Bronchial epithelial cell (primary cell): ENCODE measurements around the gene ADORA1. TPM values are rescaled to one million over a fixed set of nuclear protein-coding genes. Genes with fewer than 3 reads are reported as not detected.

ENCODE experiments used
- DNase-seq: peaks from one replicate; pipeline ENCODE4 v3.0.0-alpha.2; 2010; ENCODE audit warnings: low read depth
- FAIRE-seq: peaks from 2 replicates; lab custom pipeline; 2011; peaks lifted over from hg19 to GRCh38; lab: Jason Lieb, UNC
- H3K27me3 ChIP-seq: 2 replicates; pipeline ENCODE4 v1.5.1; 2011; ENCODE audit warnings: low read length; ENCODE audit not compliant: control insufficient read depth, insufficient read depth
- H3K36me3 ChIP-seq: 2 replicates; pipeline ENCODE4 v1.5.1; 2011; ENCODE audit warnings: low read length; ENCODE audit not compliant: control insufficient read depth, insufficient read depth
- H3K4me3 ChIP-seq: 2 replicates; pipeline ENCODE4 v1.5.1; 2011; ENCODE audit warnings: mild to moderate bottlenecking, low read depth, low read length, control low read depth
- total RNA-seq: library from RNA; depleted of rRNA; stranded (reverse); fragments of >200 nt; gene quantifications from 2 replicates; pipeline ENCODE4 v1.2.1, GENCODE V29; 2014
- TF ChIP-seq, protein P1 (sequence below): IDR thresholded peaks from 2 replicates; pipeline ENCODE4 v1.5.1; 2011; ENCODE audit warnings: mild to moderate bottlenecking, moderate library complexity, low read length, control low read depth, inconsistent platforms; ENCODE audit not compliant: insufficient read depth, severe bottlenecking

ADORA1 gene
- total RNA-seq, 1 donor from 2014 or later, result under 0.01 TPM

- DNase-seq (no peak), FAIRE-seq (no peak)
- TF ChIP-seq, protein P1, sequence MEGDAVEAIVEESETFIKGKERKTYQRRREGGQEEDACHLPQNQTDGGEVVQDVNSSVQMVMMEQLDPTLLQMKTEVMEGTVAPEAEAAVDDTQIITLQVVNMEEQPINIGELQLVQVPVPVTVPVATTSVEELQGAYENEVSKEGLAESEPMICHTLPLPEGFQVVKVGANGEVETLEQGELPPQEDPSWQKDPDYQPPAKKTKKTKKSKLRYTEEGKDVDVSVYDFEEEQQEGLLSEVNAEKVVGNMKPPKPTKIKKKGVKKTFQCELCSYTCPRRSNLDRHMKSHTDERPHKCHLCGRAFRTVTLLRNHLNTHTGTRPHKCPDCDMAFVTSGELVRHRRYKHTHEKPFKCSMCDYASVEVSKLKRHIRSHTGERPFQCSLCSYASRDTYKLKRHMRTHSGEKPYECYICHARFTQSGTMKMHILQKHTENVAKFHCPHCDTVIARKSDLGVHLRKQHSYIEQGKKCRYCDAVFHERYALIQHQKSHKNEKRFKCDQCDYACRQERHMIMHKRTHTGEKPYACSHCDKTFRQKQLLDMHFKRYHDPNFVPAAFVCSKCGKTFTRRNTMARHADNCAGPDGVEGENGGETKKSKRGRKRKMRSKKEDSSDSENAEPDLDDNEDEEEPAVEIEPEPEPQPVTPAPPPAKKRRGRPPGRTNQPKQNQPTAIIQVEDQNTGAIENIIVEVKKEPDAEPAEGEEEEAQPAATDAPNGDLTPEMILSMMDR, result no peak
- Histone ChIP-seq H3K4me3 (no peak overlapping the region), H3K27me3 (no peaks in the 10 kb centered on the region), H3K36me3 (no peaks in the 10 kb centered on the region)
These were observed 80.7 kb downstream of the ADORA1 start for GRCh38 chr1:203208181-203208580.

- TF ChIP-seq, protein P1, result no peak
- no peak for DNase-seq
- no peaks in the 10 kb centered on the region for H3K36me3 ChIP-seq
- H3K4me3 ChIP-seq, result no peak overlapping the region
- FAIRE-seq, result no peak
- peaks cover 4% of the 10 kb centered on the region for H3K27me3 ChIP-seq
These were observed 82.8 kb downstream of the ADORA1 start for GRCh38 chr1:203210350-203210749.

DNA sequence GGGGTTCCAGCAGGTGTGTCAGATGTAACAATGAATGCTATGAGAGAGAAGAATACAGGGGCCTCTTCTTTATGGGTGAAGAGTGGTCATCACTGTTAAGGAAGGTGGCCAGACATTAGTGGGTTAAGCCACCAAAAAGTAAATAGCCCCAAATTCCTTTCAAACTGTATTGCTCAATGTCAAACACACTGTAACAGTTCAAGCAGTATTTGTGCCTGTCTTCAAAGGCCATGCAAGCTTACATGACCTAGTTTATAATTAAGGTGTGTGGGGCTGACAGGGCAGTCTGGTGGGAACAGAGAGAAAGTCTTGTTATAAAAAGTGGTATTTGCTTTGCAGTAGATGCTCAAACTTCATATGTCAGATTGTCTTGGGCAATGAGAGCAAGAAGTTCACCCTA lies 83.5 kb downstream of the ADORA1 start:
- FAIRE-seq, result no peak
- Histone ChIP-seq H3K27me3 (peaks cover 4% of the 10 kb centered on the region), H3K36me3 (no peaks in the 10 kb centered on the region), H3K4me3 (no peak overlapping the region)
- TF ChIP-seq, protein P1, result no peak
- DNase-seq, result no peak

- H3K27me3 ChIP-seq, result peaks cover 4% of the 10 kb centered on the region
- FAIRE-seq (no peak), DNase-seq (no peak)
- no peaks in the 10 kb centered on the region for H3K36me3 ChIP-seq
- TF ChIP-seq, protein P1, result no peak
- H3K4me3 ChIP-seq, result no peak overlapping the region
These were observed 84.3 kb downstream of the ADORA1 start for GRCh38 chr1:203211812-203212211.

DNA sequence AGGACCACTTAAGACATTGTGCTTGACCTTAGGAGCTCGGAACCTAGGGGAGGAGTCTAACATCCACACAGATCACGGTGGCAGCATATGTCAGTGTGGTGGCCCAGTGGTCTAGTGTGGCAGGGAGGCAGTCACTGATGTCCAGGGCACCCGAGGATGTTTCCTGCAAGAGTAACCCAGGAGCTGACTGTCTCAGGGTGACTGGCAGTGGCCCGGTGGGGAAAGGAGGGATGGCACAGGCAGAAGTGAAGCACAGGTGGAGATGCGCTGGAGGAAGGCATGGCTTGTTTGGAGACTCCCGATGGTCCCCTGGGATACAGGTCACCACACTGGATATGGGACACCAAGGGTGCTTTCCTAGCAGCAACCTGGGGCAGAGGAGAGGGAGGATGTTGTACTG lies 85.6 kb downstream of the ADORA1 start:
- Histone ChIP-seq H3K4me3 (no peak overlapping the region), H3K27me3 (peaks cover 4% of the 10 kb centered on the region), H3K36me3 (no peaks in the 10 kb centered on the region)
- DNase-seq (no peak), FAIRE-seq (no peak)
- TF ChIP-seq, protein P1, result no peak

- FAIRE-seq (no peak), DNase-seq (no peak)
- H3K27me3 ChIP-seq, result peaks cover 5% of the 10 kb centered on the region
- TF ChIP-seq, protein P1, result no peak
- no peak overlapping the region for H3K4me3 ChIP-seq
- no peaks in the 10 kb centered on the region for H3K36me3 ChIP-seq
These were observed 87.3 kb downstream of the ADORA1 start for GRCh38 chr1:203214871-203215270.
